GM12874 (cell line): ENCODE measurements around the gene TOR2A.

Experiments used
- CTCF ChIP-seq: IDR thresholded peaks from 2 replicates; pipeline ENCODE4 v1.5.1; 2011; ENCODE audit warnings: low read depth, mild to moderate bottlenecking, control low read depth, low read length, moderate library complexity; ENCODE audit not compliant: insufficient read depth

The TOR2A gene

GRCh38 chr9:127690735-127691134, 44.4 kb downstream of the TOR2A start:
- no peak for TF ChIP-seq CTCF

GRCh38 chr9:127689329-127690000, 45.6 kb downstream of the TOR2A start:
- TF ChIP-seq CTCF = no peak

- no peak for TF ChIP-seq CTCF
These were observed 48.4 kb downstream of the TOR2A start for GRCh38 chr9:127686461-127687393.

GRCh38 chr9:127684576-127684975, 50.5 kb downstream of the TOR2A start:
- TF ChIP-seq CTCF = no peak

GRCh38 chr9:127683723-127684122, 51.4 kb downstream of the TOR2A start:
- TF ChIP-seq CTCF = no peak

- no peak for TF ChIP-seq CTCF
These were observed 52.5 kb downstream of the TOR2A start for GRCh38 chr9:127682351-127683136.
